ENCODE measurements around the gene GPT2. TPM values are rescaled to one million over a fixed set of nuclear protein-coding genes. Genes with fewer than 3 reads are reported as not detected.
A peak's percentile ranks its signal among the peaks of the same experiment; 100 is the strongest.

Gene GPT2
- total and polyA plus RNA-seq, 2 donors (not counting 3 experiments of a cell fraction or from before 2014, with no cell fraction given) = 10.8 to 17.9 TPM

DNA sequence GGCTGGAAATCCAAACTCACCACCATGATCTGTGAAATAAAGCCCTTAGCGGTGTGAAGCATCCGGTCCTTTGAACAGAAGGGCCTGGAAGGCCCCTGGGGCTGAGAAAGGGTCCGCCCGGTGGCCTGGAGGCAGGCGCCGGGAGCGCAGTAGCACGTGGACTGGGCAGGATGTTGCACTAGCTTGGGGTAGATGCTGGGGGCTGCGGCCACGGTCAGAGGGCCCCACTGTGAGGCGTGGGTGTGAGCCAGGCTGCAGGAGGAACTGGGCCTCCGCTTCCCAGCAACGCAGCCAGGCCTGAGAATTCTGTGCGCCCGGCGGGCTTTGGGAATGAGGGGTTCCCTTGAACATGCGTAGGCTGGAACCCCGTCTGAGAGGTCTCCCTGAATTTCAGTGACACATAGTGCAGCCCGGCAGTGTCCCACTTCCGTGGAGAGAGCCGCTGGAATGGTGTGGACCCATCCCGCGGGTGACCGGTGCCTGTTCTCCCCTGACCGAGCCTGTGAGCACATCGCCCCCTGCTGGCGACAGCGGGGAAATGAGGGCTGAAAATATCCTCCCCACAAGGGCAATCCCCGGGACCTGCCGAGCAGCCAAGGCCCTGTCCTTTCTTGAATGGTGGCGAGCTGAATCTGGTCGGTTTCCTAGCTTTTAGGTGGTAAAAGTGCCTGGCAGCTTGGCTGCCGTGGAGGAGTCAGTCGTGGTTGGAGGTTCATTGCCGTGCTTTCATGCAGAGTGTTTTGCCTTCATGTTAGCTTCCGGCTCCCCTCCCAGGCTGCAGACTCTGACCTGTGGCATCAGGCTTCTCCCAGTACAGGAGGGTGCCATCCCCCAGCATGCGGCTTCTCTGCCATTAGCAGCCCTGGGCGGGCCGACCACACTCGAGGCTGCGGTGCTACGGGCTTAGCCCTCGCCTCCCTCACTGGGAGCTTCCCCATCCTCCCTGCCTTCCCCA is 45.5 kb downstream of the GPT2 start:
- no peak overlapping the region for H3K27ac ChIP-seq (ENCODE audit: insufficient read depth, low read depth, low read length)
- dilution Hi-C loops (cut with MboI; ENCODE audit: extremely low pct_ligation_motif_present, low sequenced_read_pairs) (no loop called here), intact Hi-C loops (cut with micrococcal nuclease) (loop anchor here (1.0 to 2.0 kb wide), 2 partner anchors 21 to 75 kb away; no protein-coding TSS in a partner anchor)
- ChIA-PET CTCF (interaction anchor here (0.7 to 6.8 kb wide), 18 partner anchors 9 to 1235 kb away, joined by 3 to 75 read pairs (median 4); partner anchors contain the start of gene GPT2), POLR2A (no interaction called here)
- no peak overlapping the region for H2AFZ ChIP-seq (ENCODE audit: low read depth, low read length)
- TF ChIP-seq, protein P1, sequence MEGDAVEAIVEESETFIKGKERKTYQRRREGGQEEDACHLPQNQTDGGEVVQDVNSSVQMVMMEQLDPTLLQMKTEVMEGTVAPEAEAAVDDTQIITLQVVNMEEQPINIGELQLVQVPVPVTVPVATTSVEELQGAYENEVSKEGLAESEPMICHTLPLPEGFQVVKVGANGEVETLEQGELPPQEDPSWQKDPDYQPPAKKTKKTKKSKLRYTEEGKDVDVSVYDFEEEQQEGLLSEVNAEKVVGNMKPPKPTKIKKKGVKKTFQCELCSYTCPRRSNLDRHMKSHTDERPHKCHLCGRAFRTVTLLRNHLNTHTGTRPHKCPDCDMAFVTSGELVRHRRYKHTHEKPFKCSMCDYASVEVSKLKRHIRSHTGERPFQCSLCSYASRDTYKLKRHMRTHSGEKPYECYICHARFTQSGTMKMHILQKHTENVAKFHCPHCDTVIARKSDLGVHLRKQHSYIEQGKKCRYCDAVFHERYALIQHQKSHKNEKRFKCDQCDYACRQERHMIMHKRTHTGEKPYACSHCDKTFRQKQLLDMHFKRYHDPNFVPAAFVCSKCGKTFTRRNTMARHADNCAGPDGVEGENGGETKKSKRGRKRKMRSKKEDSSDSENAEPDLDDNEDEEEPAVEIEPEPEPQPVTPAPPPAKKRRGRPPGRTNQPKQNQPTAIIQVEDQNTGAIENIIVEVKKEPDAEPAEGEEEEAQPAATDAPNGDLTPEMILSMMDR (IDR thresholded peaks at IDR 0.05; ENCODE audit: extremely low read depth in 1 of 2, insufficient read depth in 1 of 2, low read depth in 1 of 2, low read length in 2 of 2) = peak; percentile 84 to 90
- no peak for TF ChIP-seq EZH2 (IDR thresholded peaks at IDR 0.05; ENCODE audit: borderline replicate concordance, low read depth, low read length, severe bottlenecking)
- TF ChIP-seq POLR2A (IDR thresholded peaks at IDR 0.05; ENCODE audit: low read depth, low read length) = no peak
- H3K27me3 ChIP-seq (ENCODE audit: control insufficient read depth in 2 of 2, insufficient read depth in 2 of 2, low read length in 2 of 2) = no peaks in the 10 kb centered on the region
- no peak overlapping the region for H3K4me3 ChIP-seq (replicated peaks in 1 of 3; ENCODE audit: insufficient read depth in 1 of 3, low read depth in 1 of 3, low read length in 3 of 3)
- FAIRE-seq = peak; percentile 84
- no peak overlapping the region for H3K9ac ChIP-seq (replicated peaks; ENCODE audit: extremely low read depth, insufficient read depth, low read length)
- peak; percentile 46 for DNase-seq (ENCODE audit: low read depth, low spot score)
- no TSS peak for BruUV-seq (replicated peaks)
- H3K4me1 ChIP-seq (ENCODE audit: control insufficient read depth, extremely low read depth, insufficient read depth, low read length) = no peaks in the 10 kb centered on the region
- H3K36me3 ChIP-seq (ENCODE audit: control insufficient read depth in 2 of 2, extremely low read depth in 1 of 2, insufficient read depth in 2 of 2, low read length in 2 of 2) = peaks cover 0 to 3% of the 10 kb centered on the region in 2 experiments
- H4K20me1 ChIP-seq (replicated peaks; ENCODE audit: control insufficient read depth, extremely low read depth, insufficient read depth, low read length) = no peaks in the 10 kb centered on the region
- H3K9me3 ChIP-seq (replicated peaks; ENCODE audit: control insufficient read depth, insufficient read depth, low read length) = no peaks in the 10 kb centered on the region
- no peaks in the 10 kb centered on the region for H3K9me1 ChIP-seq (replicated peaks; ENCODE audit: control insufficient read depth, extremely low read depth, insufficient read depth, low read length)
- no peak overlapping the region for H3K4me2 ChIP-seq (ENCODE audit: insufficient read depth, low read length)
- no peaks in the 10 kb centered on the region for H3K79me2 ChIP-seq (ENCODE audit: control insufficient read depth, insufficient read depth, low read length)

DNA sequence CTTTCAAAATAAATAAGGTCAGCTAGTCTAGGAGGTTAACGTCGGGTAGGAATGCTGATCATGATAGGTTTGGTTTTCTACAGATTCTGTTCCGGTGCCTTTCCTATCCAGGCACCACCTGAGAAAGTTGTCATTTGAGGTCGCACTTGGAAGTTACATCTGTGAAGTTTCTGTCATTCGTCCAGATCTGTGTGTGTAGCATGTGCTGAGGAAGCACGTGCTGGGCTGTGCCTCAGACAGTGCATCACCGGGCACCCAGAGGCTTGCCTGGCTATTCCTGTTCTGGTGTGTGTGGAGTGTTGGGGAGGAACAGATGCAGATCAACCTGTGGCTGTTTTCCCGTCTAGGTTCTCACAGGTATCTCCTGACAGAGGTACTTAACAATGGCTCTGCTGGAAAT is 46.7 kb downstream of the GPT2 start:
- Histone ChIP-seq H3K9ac (replicated peaks; ENCODE audit: extremely low read depth, insufficient read depth, low read length) (no peak overlapping the region), H3K9me1 (replicated peaks; ENCODE audit: control insufficient read depth, extremely low read depth, insufficient read depth, low read length) (no peaks in the 10 kb centered on the region), H3K4me3 (replicated peaks in 1 of 3; ENCODE audit: insufficient read depth in 1 of 3, low read depth in 1 of 3, low read length in 3 of 3) (no peak overlapping the region), H2AFZ (ENCODE audit: low read depth, low read length) (no peak overlapping the region), H3K9me3 (replicated peaks; ENCODE audit: control insufficient read depth, insufficient read depth, low read length) (no peaks in the 10 kb centered on the region), H3K27ac (ENCODE audit: insufficient read depth, low read depth, low read length) (no peak overlapping the region), H3K4me2 (ENCODE audit: insufficient read depth, low read length) (no peak overlapping the region), H3K79me2 (ENCODE audit: control insufficient read depth, insufficient read depth, low read length) (no peaks in the 10 kb centered on the region), H4K20me1 (replicated peaks; ENCODE audit: control insufficient read depth, extremely low read depth, insufficient read depth, low read length) (no peaks in the 10 kb centered on the region), H3K4me1 (ENCODE audit: control insufficient read depth, extremely low read depth, insufficient read depth, low read length) (no peaks in the 10 kb centered on the region), H3K36me3 (ENCODE audit: control insufficient read depth in 2 of 2, extremely low read depth in 1 of 2, insufficient read depth in 2 of 2, low read length in 2 of 2) (peaks cover 0 to 3% of the 10 kb centered on the region in 2 experiments), H3K27me3 (ENCODE audit: control insufficient read depth in 2 of 2, insufficient read depth in 2 of 2, low read length in 2 of 2) (no peaks in the 10 kb centered on the region)
- intact Hi-C loops (cut with micrococcal nuclease) = no loop called here
- FAIRE-seq = no peak
- ChIA-PET POLR2A (no interaction called here), CTCF (interaction anchor here (0.9 to 6.8 kb wide), 7 partner anchors 8 to 78 kb away, joined by 3 to 75 read pairs (median 4); no protein-coding TSS in a partner anchor)
- BruUV-seq (replicated peaks) = TSS peak; percentile 26
- dilution Hi-C loops (cut with MboI; ENCODE audit: extremely low pct_ligation_motif_present, low sequenced_read_pairs) = no loop called here
- DNase-seq (ENCODE audit: low read depth, low spot score) = no peak
- TF ChIP-seq GATA2 (IDR thresholded peaks at IDR 0.05; ENCODE audit: insufficient read depth, insufficient read length, low read depth, low read length) (no peak), JUN (IDR thresholded peaks at IDR 0.05; ENCODE audit: borderline replicate concordance, insufficient read depth, insufficient read length, low read depth) (no peak), POLR2A (IDR thresholded peaks at IDR 0.05; ENCODE audit: low read depth, low read length) (no peak), FOS (IDR thresholded peaks at IDR 0.05; ENCODE audit: borderline replicate concordance, insufficient read depth, low read length) (no peak), MYC (IDR thresholded peaks at IDR 0.05; ENCODE audit: low read depth, low read length) (no peak), EZH2 (IDR thresholded peaks at IDR 0.05; ENCODE audit: borderline replicate concordance, low read depth, low read length, severe bottlenecking) (no peak), POLR2AphosphoS5 (IDR thresholded peaks at IDR 0.05; ENCODE audit: insufficient read depth, low read depth, low read length) (no peak)
- TF ChIP-seq, protein P1 (IDR thresholded peaks at IDR 0.05; ENCODE audit: extremely low read depth in 1 of 2, insufficient read depth in 1 of 2, low read depth in 1 of 2, low read length in 2 of 2) = no peak
- TF ChIP-seq, protein P2, sequence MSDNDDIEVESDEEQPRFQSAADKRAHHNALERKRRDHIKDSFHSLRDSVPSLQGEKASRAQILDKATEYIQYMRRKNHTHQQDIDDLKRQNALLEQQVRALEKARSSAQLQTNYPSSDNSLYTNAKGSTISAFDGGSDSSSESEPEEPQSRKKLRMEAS (IDR thresholded peaks at IDR 0.05; ENCODE audit: insufficient read depth, insufficient read length) = no peak

All from endothelial cell of umbilical vein (primary cell).